Transverse colon (tissue), 4 donors: ENCODE results near the gene NRP1. TPM values are rescaled to one million over a fixed set of nuclear protein-coding genes. Genes with fewer than 3 reads are reported as not detected.

Experiments
- DNase-seq: peaks from one replicate; pipeline ENCODE4 v3.0.0-alpha.2; 2019
- H3K27ac ChIP-seq, 4 donors: fragments of 200-600 bp; sonication (generic); 2 replicates each; pipeline ENCODE4 v1.5.1; 2016 to 2018; ENCODE audit warnings: inconsistent platforms in 4 of 4
- H3K27me3 ChIP-seq: fragments of 200-600 bp; sonication (generic); 2 replicates; pipeline ENCODE4 v1.5.1; 2017; ENCODE audit warnings: inconsistent platforms
- H3K36me3 ChIP-seq, 4 donors: fragments of 200-600 bp; sonication (generic); 2 replicates each; pipeline ENCODE4 v1.5.1; 2017 to 2019; ENCODE audit warnings: inconsistent platforms in 4 of 4
- H3K4me1 ChIP-seq, 4 donors: fragments of 200-600 bp; sonication (generic); 2 replicates each; pipeline ENCODE4 v1.5.1; 2017 to 2020; ENCODE audit warnings: inconsistent platforms in 4 of 4
- H3K4me3 ChIP-seq, 4 donors: fragments of 200-600 bp; sonication (generic); 1 replicate in 1 of 4; 2 replicates in 3 of 4; pipeline versions ENCODE4 v1.5.1 to v1.6.1; 2017 to 2019; ENCODE audit warnings: inconsistent platforms in 4 of 4
- H3K9me3 ChIP-seq, 2 donors: fragments of 200-600 bp; sonication (generic); 2 replicates each; pipeline ENCODE4 v1.5.1; 2017 to 2019; ENCODE audit warnings: inconsistent platforms in 2 of 2
- EP300 ChIP-seq: sonication (generic); formaldehyde crosslinking; IDR thresholded peaks from one replicate; pipeline ENCODE4 v1.6.1; 2017; ENCODE audit warnings: antibody characterized with exemption, low read depth
- POLR2A ChIP-seq: fragments of 450-650 bp; IDR thresholded peaks from one replicate; pipeline ENCODE4 v1.6.1; 2016; ENCODE audit warnings: antibody characterized with exemption, mild to moderate bottlenecking, moderate library complexity
- POLR2AphosphoS5 ChIP-seq, 3 donors: sonication (generic); formaldehyde crosslinking; IDR thresholded peaks; one replicate each; pipeline ENCODE4 v1.6.1; 2016; ENCODE audit warnings: antibody characterized with exemption in 3 of 3
- WGBS, 2 donors: methylation state at CpG; one replicate each; pipeline ENCODE4 v1.1.5; 2018; ENCODE audit warnings: low coverage in 1 of 2; 5-methylcytosine and 5-hydroxymethylcytosine counted together
- in situ Hi-C, 4 donors: fragments of 200-750 bp; cut with MboI; loops; one replicate each; pipeline versions ENCODE4 v1.15.0 to v1.15.1; 2017; ENCODE audit warnings: low sequenced_read_pairs in 3 of 4, low pct_ligation_motif_present in 1 of 4, low pct_unique_long_range_greater_than_20kb in 1 of 4
- intact Hi-C: fragments of 100-400 bp; cut with DNase I; formaldehyde crosslinking; loops from one replicate; pipeline ENCODE4 v1.15.1; 2023; ENCODE audit warnings: low total_unique reads
- total RNA-seq, 4 donors: library from RNA; depleted of rRNA; stranded (reverse); fragments of >200 nt; gene quantifications; one replicate each; pipeline ENCODE4 v1.1.0, GENCODE V29; 2016
- TF ChIP-seq, protein P1 (sequence below), 5 experiments: fragments of 200-600 bp in 3 of 5; fragments of 450-650 bp in 2 of 5; sonication (generic) in 3 of 5; IDR thresholded peaks; 1 replicate in 2 of 5; 2 replicates in 3 of 5; pipeline ENCODE4 v1.5.1; 2016 to 2017; ENCODE audit warnings: antibody characterized with exemption in 5 of 5, inconsistent platforms in 3 of 5, mild to moderate bottlenecking in 2 of 5, moderate library complexity in 1 of 5

NRP1 gene
- total RNA-seq, 4 donors from 2014 or later, result 14.1 to 35.5 (median 19.5) TPM

DNA sequence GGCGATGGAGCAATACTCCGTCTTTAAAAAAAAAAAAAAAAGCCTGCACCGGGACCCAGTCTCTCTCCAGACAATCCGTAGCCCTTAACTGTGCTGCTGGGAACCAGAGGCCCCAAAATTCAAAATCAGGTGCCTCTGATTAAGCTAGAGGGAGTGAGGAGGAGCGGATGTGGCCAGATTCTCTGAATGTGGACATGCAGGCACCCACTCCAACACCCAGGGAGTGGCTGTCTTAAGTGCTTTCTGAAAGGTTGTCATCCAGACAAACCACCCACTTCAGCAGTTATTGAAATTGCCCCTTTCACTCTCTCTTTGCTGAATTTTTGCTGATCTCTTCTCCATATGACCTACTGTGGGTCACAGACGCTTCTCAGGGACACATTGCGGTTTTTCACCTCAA is 14.2 kb downstream of the NRP1 start:
- 93 to 98% methylated on average over 3 to 7 of the region's 7 CpGs for WGBS, 2 donors

DNA sequence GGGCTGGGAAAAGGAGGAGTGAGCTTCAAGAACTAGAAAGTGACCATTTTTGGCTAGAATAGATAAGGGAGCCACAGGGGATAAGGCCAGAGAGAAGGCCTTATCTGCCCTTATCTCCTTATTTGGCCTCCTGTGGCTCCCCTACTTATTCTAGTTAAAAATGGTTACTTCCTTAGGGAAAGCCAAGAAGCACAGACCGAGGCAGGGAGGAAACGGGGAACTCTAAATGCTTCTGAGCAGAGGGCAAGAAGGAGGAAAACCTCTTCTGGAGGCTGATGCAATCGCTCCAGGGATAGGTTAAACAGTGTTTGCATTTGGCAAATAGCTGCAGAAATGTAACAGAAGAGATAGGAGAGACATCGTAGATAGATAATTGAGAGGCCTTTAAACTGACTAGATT is 18.6 kb downstream of the NRP1 start:
- H3K4me1 ChIP-seq, result peaks cover 0 to 15% (median 2%) of the 10 kb centered on the region in 4 donors
- H3K36me3 ChIP-seq, result no peaks in the 10 kb centered on the region
- no peak overlapping the region for H3K27ac ChIP-seq
- no peak for DNase-seq
- TF ChIP-seq EP300 (no peak), POLR2AphosphoS5 (IDR thresholded peaks at IDR 0.05) (no peak), POLR2A (no peak)
- TF ChIP-seq, protein P1, sequence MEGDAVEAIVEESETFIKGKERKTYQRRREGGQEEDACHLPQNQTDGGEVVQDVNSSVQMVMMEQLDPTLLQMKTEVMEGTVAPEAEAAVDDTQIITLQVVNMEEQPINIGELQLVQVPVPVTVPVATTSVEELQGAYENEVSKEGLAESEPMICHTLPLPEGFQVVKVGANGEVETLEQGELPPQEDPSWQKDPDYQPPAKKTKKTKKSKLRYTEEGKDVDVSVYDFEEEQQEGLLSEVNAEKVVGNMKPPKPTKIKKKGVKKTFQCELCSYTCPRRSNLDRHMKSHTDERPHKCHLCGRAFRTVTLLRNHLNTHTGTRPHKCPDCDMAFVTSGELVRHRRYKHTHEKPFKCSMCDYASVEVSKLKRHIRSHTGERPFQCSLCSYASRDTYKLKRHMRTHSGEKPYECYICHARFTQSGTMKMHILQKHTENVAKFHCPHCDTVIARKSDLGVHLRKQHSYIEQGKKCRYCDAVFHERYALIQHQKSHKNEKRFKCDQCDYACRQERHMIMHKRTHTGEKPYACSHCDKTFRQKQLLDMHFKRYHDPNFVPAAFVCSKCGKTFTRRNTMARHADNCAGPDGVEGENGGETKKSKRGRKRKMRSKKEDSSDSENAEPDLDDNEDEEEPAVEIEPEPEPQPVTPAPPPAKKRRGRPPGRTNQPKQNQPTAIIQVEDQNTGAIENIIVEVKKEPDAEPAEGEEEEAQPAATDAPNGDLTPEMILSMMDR (IDR thresholded peaks at IDR 0.05), result no peak
- 58 to 68% methylated on average over 4 of the region's 4 CpGs for WGBS, 2 donors
- H3K9me3 ChIP-seq, result no peaks in the 10 kb centered on the region
- H3K27me3 ChIP-seq, result no peaks in the 10 kb centered on the region
- in situ Hi-C loops, result no loop called here
- intact Hi-C loops, result no loop called here
- no peak overlapping the region for H3K4me3 ChIP-seq

More for the DNA sequence above, 14.2 kb downstream of the NRP1 start:
- Histone ChIP-seq H3K27ac (no peak overlapping the region), H3K4me1 (peaks cover 0 to 9% (median 2%) of the 10 kb centered on the region in 4 donors), H3K4me3 (no peak overlapping the region), H3K27me3 (no peaks in the 10 kb centered on the region), H3K9me3 (no peaks in the 10 kb centered on the region), H3K36me3 (no peaks in the 10 kb centered on the region)
- in situ Hi-C loops, result loop anchor here in 3 of 4 donors (10.0 kb wide), 2 partner anchors 125 to 1315 kb away; no protein-coding TSS in a partner anchor
- no peak for DNase-seq
- intact Hi-C loops, result loop anchor here (5.0 kb wide), 2 partner anchors 128 to 1317 kb away; no protein-coding TSS in a partner anchor
- TF ChIP-seq POLR2A, result no peak
- TF ChIP-seq, protein P1 (IDR thresholded peaks at IDR 0.05), result no peak
- no peak for TF ChIP-seq POLR2AphosphoS5 (IDR thresholded peaks at IDR 0.05)
- TF ChIP-seq EP300, result no peak

DNA sequence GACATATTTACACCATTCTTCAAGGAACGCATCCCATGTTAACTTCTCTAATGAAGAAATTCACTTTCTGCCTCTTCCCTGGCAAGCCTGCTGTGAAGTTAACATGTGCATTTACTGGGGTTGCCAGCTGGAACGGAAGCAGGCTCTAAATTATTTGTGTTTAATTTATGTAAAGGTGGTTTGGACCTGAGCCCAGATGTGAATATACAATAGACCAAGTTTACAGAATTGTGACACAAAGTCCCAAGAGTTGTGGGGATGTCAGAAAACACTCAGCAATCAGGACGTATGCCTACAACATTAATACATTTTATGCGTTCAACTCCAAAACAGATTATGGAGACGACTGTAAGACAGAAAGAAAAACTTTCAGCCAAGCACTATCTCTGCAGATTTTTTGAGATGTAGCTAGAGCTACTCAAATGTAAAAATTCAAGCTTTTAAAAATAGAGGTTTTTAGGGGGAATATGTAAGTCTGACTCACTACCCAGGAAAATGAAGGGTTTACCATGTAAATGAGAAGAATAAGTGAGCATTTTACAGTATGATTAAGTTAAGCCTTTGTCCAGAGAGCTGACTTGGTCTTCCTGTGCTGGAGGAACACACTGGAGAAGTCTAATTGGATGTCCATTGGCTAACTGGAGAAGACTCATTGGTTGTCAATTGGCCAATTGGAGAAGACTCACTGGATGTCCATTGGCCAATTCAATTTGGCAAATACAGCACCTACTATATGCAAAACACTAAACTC is 19.5 kb downstream of the NRP1 start:
- Histone ChIP-seq H3K4me3 (no peak overlapping the region), H3K27me3 (no peaks in the 10 kb centered on the region), H3K36me3 (no peaks in the 10 kb centered on the region), H3K4me1 (peaks cover 0 to 15% (median 2%) of the 10 kb centered on the region in 4 donors), H3K27ac (peak overlapping the region in 1 of 4 donors; percentile 18), H3K9me3 (no peaks in the 10 kb centered on the region)
- 44 to 50% methylated on average over 4 to 5 of the region's 5 CpGs for WGBS, 2 donors
- in situ Hi-C loops, result no loop called here
- no peak for DNase-seq
- no peak for TF ChIP-seq POLR2AphosphoS5 (IDR thresholded peaks at IDR 0.05)
- TF ChIP-seq, protein P1 (IDR thresholded peaks at IDR 0.05), result no peak
- no peak for TF ChIP-seq POLR2A
- TF ChIP-seq EP300, result no peak
- intact Hi-C loops, result no loop called here

DNA sequence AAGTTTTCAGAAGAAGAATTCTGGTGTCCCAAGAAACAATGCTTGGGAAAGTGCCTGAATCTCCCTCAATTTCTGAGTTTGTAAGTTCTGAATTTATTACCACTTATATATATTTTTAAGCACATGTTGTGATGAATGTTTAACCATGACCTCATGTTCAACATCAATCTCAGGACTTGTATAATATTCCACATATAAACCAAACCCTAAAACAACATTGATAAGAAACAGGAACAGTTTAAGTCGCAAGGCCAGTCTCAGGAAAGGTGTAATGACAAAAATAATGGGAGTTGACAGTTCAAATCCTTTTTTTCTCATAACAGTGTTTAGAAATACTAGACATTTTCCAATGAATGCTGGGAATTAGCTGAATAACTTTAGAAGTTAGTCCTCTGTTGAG is 22.8 kb downstream of the NRP1 start:
- intact Hi-C loops, result no loop called here
- TF ChIP-seq, protein P1 (IDR thresholded peaks at IDR 0.05), result no peak
- Histone ChIP-seq H3K4me3 (no peak overlapping the region), H3K9me3 (no peaks in the 10 kb centered on the region), H3K4me1 (peaks cover 0 to 22% (median 6%) of the 10 kb centered on the region in 4 donors), H3K27me3 (no peaks in the 10 kb centered on the region), H3K36me3 (no peaks in the 10 kb centered on the region), H3K27ac (no peak overlapping the region)
- 40 to 55% methylated on average over 1 of the region's 1 CpG for WGBS, 2 donors
- DNase-seq, result no peak
- in situ Hi-C loops, result no loop called here
